ENCODE data around the gene DLX1.

DNA sequence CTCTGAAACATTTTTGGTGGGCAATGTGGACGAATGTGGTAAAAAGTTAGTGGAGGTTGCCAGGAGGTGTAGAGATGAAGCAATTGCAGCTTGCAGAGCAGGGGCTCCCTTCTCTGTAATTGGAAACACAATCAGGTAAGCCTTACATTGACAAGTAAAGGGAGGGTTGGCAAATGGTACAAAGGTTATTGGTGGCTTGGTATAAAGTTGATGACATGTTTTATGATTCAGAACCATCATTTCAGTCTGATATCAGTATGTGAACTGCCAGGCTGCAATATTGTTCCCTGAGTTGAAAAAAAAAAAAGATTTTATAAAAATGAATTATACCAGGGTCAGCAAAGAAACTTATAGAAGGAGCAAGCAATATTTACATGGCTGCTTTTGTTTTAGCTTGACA is 14.4 kb upstream of the DLX1 start:
- TF ChIP-seq EZH2 (IDR thresholded peaks at IDR 0.05; ENCODE audit: low read depth, unreplicated experiment) (no peak), POLR2AphosphoS5 (IDR thresholded peaks at IDR 0.05; ENCODE audit: low read depth) (no peak), EZH2phosphoT487 (IDR thresholded peaks at IDR 0.05; ENCODE audit: unreplicated experiment) (no peak), CREB1 (CRISPR knock-in tag; IDR thresholded peaks at IDR 0.05; ENCODE audit: low read depth) (no peak), NANOG (IDR thresholded peaks at IDR 0.05; ENCODE audit: borderline replicate concordance) (no peak), JUNB (IDR thresholded peaks at IDR 0.05; ENCODE audit: unreplicated experiment) (no peak), ZNF114 (CRISPR knock-in tag; IDR thresholded peaks at IDR 0.05) (no peak), ZNF331 (CRISPR knock-in tag; IDR thresholded peaks at IDR 0.05; ENCODE audit: low read depth) (no peak), STAT1 (IDR thresholded peaks at IDR 0.05; ENCODE audit: unreplicated experiment) (no peak)
- TF ChIP-seq, protein P1, sequence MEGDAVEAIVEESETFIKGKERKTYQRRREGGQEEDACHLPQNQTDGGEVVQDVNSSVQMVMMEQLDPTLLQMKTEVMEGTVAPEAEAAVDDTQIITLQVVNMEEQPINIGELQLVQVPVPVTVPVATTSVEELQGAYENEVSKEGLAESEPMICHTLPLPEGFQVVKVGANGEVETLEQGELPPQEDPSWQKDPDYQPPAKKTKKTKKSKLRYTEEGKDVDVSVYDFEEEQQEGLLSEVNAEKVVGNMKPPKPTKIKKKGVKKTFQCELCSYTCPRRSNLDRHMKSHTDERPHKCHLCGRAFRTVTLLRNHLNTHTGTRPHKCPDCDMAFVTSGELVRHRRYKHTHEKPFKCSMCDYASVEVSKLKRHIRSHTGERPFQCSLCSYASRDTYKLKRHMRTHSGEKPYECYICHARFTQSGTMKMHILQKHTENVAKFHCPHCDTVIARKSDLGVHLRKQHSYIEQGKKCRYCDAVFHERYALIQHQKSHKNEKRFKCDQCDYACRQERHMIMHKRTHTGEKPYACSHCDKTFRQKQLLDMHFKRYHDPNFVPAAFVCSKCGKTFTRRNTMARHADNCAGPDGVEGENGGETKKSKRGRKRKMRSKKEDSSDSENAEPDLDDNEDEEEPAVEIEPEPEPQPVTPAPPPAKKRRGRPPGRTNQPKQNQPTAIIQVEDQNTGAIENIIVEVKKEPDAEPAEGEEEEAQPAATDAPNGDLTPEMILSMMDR (conservative IDR thresholded peaks at IDR 0.05; ENCODE audit: low read depth in 2 of 2) = no peak
- TF ChIP-seq, protein P2, sequence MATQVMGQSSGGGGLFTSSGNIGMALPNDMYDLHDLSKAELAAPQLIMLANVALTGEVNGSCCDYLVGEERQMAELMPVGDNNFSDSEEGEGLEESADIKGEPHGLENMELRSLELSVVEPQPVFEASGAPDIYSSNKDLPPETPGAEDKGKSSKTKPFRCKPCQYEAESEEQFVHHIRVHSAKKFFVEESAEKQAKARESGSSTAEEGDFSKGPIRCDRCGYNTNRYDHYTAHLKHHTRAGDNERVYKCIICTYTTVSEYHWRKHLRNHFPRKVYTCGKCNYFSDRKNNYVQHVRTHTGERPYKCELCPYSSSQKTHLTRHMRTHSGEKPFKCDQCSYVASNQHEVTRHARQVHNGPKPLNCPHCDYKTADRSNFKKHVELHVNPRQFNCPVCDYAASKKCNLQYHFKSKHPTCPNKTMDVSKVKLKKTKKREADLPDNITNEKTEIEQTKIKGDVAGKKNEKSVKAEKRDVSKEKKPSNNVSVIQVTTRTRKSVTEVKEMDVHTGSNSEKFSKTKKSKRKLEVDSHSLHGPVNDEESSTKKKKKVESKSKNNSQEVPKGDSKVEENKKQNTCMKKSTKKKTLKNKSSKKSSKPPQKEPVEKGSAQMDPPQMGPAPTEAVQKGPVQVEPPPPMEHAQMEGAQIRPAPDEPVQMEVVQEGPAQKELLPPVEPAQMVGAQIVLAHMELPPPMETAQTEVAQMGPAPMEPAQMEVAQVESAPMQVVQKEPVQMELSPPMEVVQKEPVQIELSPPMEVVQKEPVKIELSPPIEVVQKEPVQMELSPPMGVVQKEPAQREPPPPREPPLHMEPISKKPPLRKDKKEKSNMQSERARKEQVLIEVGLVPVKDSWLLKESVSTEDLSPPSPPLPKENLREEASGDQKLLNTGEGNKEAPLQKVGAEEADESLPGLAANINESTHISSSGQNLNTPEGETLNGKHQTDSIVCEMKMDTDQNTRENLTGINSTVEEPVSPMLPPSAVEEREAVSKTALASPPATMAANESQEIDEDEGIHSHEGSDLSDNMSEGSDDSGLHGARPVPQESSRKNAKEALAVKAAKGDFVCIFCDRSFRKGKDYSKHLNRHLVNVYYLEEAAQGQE (IDR thresholded peaks at IDR 0.05; ENCODE audit: unreplicated experiment) = no peak
- TF ChIP-seq, protein P3, sequence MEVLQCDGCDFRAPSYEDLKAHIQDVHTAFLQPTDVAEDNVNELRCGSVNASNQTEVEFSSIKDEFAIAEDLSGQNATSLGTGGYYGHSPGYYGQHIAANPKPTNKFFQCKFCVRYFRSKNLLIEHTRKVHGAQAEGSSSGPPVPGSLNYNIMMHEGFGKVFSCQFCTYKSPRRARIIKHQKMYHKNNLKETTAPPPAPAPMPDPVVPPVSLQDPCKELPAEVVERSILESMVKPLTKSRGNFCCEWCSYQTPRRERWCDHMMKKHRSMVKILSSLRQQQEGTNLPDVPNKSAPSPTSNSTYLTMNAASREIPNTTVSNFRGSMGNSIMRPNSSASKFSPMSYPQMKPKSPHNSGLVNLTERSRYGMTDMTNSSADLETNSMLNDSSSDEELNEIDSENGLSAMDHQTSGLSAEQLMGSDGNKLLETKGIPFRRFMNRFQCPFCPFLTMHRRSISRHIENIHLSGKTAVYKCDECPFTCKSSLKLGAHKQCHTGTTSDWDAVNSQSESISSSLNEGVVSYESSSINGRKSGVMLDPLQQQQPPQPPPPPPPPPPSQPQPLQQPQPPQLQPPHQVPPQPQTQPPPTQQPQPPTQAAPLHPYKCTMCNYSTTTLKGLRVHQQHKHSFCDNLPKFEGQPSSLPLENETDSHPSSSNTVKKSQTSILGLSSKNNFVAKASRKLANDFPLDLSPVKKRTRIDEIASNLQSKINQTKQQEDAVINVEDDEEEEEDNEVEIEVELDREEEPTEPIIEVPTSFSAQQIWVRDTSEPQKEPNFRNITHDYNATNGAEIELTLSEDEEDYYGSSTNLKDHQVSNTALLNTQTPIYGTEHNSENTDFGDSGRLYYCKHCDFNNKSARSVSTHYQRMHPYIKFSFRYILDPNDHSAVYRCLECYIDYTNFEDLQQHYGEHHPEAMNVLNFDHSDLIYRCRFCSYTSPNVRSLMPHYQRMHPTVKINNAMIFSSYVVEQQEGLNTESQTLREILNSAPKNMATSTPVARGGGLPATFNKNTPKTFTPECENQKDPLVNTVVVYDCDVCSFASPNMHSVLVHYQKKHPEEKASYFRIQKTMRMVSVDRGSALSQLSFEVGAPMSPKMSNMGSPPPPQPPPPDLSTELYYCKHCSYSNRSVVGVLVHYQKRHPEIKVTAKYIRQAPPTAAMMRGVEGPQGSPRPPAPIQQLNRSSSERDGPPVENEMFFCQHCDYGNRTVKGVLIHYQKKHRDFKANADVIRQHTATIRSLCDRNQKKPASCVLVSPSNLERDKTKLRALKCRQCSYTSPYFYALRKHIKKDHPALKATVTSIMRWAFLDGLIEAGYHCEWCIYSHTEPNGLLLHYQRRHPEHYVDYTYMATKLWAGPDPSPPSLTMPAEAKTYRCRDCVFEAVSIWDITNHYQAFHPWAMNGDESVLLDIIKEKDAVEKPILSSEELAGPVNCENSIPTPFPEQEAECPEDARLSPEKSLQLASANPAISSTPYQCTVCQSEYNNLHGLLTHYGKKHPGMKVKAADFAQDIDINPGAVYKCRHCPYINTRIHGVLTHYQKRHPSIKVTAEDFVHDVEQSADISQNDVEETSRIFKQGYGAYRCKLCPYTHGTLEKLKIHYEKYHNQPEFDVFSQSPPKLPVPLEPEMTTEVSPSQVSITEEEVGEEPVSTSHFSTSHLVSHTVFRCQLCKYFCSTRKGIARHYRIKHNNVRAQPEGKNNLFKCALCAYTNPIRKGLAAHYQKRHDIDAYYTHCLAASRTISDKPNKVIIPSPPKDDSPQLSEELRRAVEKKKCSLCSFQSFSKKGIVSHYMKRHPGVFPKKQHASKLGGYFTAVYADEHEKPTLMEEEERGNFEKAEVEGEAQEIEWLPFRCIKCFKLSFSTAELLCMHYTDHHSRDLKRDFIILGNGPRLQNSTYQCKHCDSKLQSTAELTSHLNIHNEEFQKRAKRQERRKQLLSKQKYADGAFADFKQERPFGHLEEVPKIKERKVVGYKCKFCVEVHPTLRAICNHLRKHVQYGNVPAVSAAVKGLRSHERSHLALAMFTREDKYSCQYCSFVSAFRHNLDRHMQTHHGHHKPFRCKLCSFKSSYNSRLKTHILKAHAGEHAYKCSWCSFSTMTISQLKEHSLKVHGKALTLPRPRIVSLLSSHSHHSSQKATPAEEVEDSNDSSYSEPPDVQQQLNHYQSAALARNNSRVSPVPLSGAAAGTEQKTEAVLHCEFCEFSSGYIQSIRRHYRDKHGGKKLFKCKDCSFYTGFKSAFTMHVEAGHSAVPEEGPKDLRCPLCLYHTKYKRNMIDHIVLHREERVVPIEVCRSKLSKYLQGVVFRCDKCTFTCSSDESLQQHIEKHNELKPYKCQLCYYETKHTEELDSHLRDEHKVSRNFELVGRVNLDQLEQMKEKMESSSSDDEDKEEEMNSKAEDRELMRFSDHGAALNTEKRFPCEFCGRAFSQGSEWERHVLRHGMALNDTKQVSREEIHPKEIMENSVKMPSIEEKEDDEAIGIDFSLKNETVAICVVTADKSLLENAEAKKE (CRISPR knock-in tag; IDR thresholded peaks at IDR 0.05) = no peak
- TF ChIP-seq, protein P4, sequence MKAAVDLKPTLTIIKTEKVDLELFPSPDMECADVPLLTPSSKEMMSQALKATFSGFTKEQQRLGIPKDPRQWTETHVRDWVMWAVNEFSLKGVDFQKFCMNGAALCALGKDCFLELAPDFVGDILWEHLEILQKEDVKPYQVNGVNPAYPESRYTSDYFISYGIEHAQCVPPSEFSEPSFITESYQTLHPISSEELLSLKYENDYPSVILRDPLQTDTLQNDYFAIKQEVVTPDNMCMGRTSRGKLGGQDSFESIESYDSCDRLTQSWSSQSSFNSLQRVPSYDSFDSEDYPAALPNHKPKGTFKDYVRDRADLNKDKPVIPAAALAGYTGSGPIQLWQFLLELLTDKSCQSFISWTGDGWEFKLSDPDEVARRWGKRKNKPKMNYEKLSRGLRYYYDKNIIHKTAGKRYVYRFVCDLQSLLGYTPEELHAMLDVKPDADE (IDR thresholded peaks at IDR 0.05) = no peak

All from GM23338 (cell line).